Mesendoderm (in vitro differentiated cells): ENCODE results near the gene PSTPIP2.
"Not testable (repeated sequence)": the region's sequence is repeated elsewhere in the genome, so short reads cannot be mapped to it uniquely, and the experiment has no call there.

ENCODE experiments used
- DNase-seq: peaks from one replicate; pipeline ENCODE4 v3.0.0; 2013
- H2AK5ac ChIP-seq: 2 replicates; pipeline ENCODE4 v1.6.1; 2013; ENCODE audit warnings: low read length, inconsistent platforms
- H2BK120ac ChIP-seq: 2 replicates; pipeline ENCODE4 v1.6.1; 2013; ENCODE audit warnings: low read depth, mild to moderate bottlenecking, low read length, moderate library complexity, mixed read lengths
- H2BK15ac ChIP-seq: replicated peaks from 2 replicates; pipeline ENCODE4 v1.6.1; 2013; ENCODE audit warnings: low read depth, mild to moderate bottlenecking, moderate library complexity
- H2BK5ac ChIP-seq: 2 replicates; pipeline ENCODE4 v1.6.1; 2013; ENCODE audit warnings: low read length, inconsistent platforms
- H3K18ac ChIP-seq: 2 replicates; pipeline ENCODE4 v1.6.1; 2013; ENCODE audit warnings: mild to moderate bottlenecking, low read length, mixed read lengths
- H3K23ac ChIP-seq: one replicate; pipeline ENCODE4 v1.6.1; 2013; ENCODE audit warnings: low read length
- H3K27ac ChIP-seq: 2 replicates; pipeline ENCODE4 v1.5.1; 2013; ENCODE audit warnings: low read depth, mild to moderate bottlenecking, inconsistent platforms, low read length, moderate library complexity
- H3K27me3 ChIP-seq: 2 replicates; pipeline ENCODE4 v1.6.1; 2013; ENCODE audit warnings: low read length, control low read depth, mild to moderate bottlenecking, inconsistent platforms; ENCODE audit not compliant: insufficient read depth, poor library complexity
- H3K36me3 ChIP-seq: 2 replicates; pipeline ENCODE4 v1.6.1; 2013; ENCODE audit warnings: low read length, inconsistent platforms; ENCODE audit not compliant: control insufficient read depth, insufficient read depth
- H3K4ac ChIP-seq: one replicate; pipeline ENCODE4 v1.6.1; 2013; ENCODE audit warnings: low read depth, mild to moderate bottlenecking, low read length, moderate library complexity
- H3K4me1 ChIP-seq: 2 replicates; pipeline ENCODE4 v1.6.1; 2013; ENCODE audit warnings: low read depth, low read length, inconsistent platforms; ENCODE audit not compliant: control insufficient read depth
- H3K4me2 ChIP-seq: 2 replicates; pipeline ENCODE4 v1.6.1; 2013; ENCODE audit warnings: low read length
- H3K4me3 ChIP-seq: 2 replicates; pipeline ENCODE4 v1.5.1; 2013; ENCODE audit warnings: mild to moderate bottlenecking, low read length
- H3K56ac ChIP-seq: one replicate; pipeline ENCODE4 v1.6.1; 2013; ENCODE audit warnings: low read length
- H3K79me1 ChIP-seq: 2 replicates; pipeline ENCODE4 v1.6.1; 2013; ENCODE audit warnings: low read length, inconsistent platforms
- H3K79me2 ChIP-seq: 2 replicates; pipeline ENCODE4 v1.6.1; 2013; ENCODE audit warnings: mild to moderate bottlenecking, low read length; ENCODE audit not compliant: control insufficient read depth, insufficient read depth
- H3K9ac ChIP-seq: 2 replicates; pipeline ENCODE4 v1.6.1; 2013; ENCODE audit warnings: low read length, inconsistent platforms
- H4K5ac ChIP-seq: one replicate; pipeline ENCODE4 v1.6.1; 2013; ENCODE audit warnings: low read length
- H4K8ac ChIP-seq: one replicate; pipeline ENCODE4 v1.6.1; 2013; ENCODE audit warnings: low read depth, mild to moderate bottlenecking, control low read depth, low read length, moderate library complexity
- WGBS: extraction: QIAGEN DNeasy Blood & Tissue Kit; methylation state at CpG from one replicate; pipeline ENCODE4 v1.1.7; 2013; ENCODE audit warnings: low lambda C conversion rate, missing lambda C conversion rate; ENCODE audit not compliant: insufficient coverage; ENCODE audit errors: extremely low coverage; 5-methylcytosine and 5-hydroxymethylcytosine counted together

Gene PSTPIP2

GRCh38 chr18:45999536-45999935, 72.5 kb downstream of the PSTPIP2 start:
- WGBS = no CpG with 5 or more reads among the region's 3 CpGs
- H2AK5ac ChIP-seq = no peak overlapping the region
- H4K8ac ChIP-seq = no peak overlapping the region
- no peaks in the 10 kb centered on the region for H3K79me2 ChIP-seq
- H3K18ac ChIP-seq = no peak overlapping the region
- H3K9ac ChIP-seq = no peak overlapping the region
- no peaks in the 10 kb centered on the region for H3K27me3 ChIP-seq
- DNase-seq = no peak
- no peaks in the 10 kb centered on the region for H3K79me1 ChIP-seq
- no peak overlapping the region for H3K23ac ChIP-seq
- no peak overlapping the region for H3K56ac ChIP-seq
- H2BK120ac ChIP-seq = no peak overlapping the region
- no peak overlapping the region for H3K4ac ChIP-seq
- H3K4me3 ChIP-seq = no peak overlapping the region
- H3K4me2 ChIP-seq = no peak overlapping the region
- H4K5ac ChIP-seq = no peak overlapping the region
- H2BK15ac ChIP-seq = no peak overlapping the region
- H2BK5ac ChIP-seq = no peak overlapping the region
- H3K4me1 ChIP-seq = peaks cover 3% of the 10 kb centered on the region
- H3K36me3 ChIP-seq = no peaks in the 10 kb centered on the region
- H3K27ac ChIP-seq = no peak overlapping the region

GRCh38 chr18:45998244-45998643, 73.8 kb downstream of the PSTPIP2 start:
- no CpG with 5 or more reads among the region's 3 CpGs for WGBS
- Histone ChIP-seq H3K27ac (no peak overlapping the region), H3K4me3 (no peak overlapping the region), H4K8ac (no peak overlapping the region), H3K9ac (no peak overlapping the region), H2BK120ac (no peak overlapping the region), H3K23ac (no peak overlapping the region), H2AK5ac (no peak overlapping the region), H3K4me1 (peaks cover 3% of the 10 kb centered on the region), H3K56ac (no peak overlapping the region), H3K4me2 (no peak overlapping the region), H3K27me3 (no peaks in the 10 kb centered on the region), H2BK5ac (no peak overlapping the region), H3K36me3 (no peaks in the 10 kb centered on the region), H2BK15ac (no peak overlapping the region), H3K18ac (no peak overlapping the region), H3K79me2 (no peaks in the 10 kb centered on the region), H4K5ac (no peak overlapping the region), H3K4ac (no peak overlapping the region), H3K79me1 (no peaks in the 10 kb centered on the region)
- DNase-seq = peak; percentile 56

- Histone ChIP-seq H3K18ac (no peak overlapping the region), H4K5ac (no peak overlapping the region), H3K4me2 (no peak overlapping the region), H3K79me2 (no peaks in the 10 kb centered on the region), H3K23ac (no peak overlapping the region), H2AK5ac (no peak overlapping the region), H3K4me1 (peaks cover 3% of the 10 kb centered on the region), H2BK5ac (no peak overlapping the region), H4K8ac (no peak overlapping the region), H3K4ac (no peak overlapping the region), H3K9ac (no peak overlapping the region), H3K4me3 (no peak overlapping the region), H3K27ac (no peak overlapping the region), H3K27me3 (no peaks in the 10 kb centered on the region), H3K56ac (no peak overlapping the region), H3K79me1 (no peaks in the 10 kb centered on the region), H2BK15ac (no peak overlapping the region), H2BK120ac (no peak overlapping the region), H3K36me3 (no peaks in the 10 kb centered on the region)
- no CpG with 5 or more reads among the region's 8 CpGs for WGBS
- DNase-seq = peak; percentile 36
Observed at GRCh38 chr18:45997700-45998151, 74.3 kb downstream of the PSTPIP2 start.

- Histone ChIP-seq H3K4ac (no peak overlapping the region), H2BK5ac (no peak overlapping the region), H2BK120ac (no peak overlapping the region), H3K23ac (no peak overlapping the region), H3K79me2 (no peaks in the 10 kb centered on the region), H3K4me1 (peaks cover 3% of the 10 kb centered on the region), H3K79me1 (no peaks in the 10 kb centered on the region), H3K27me3 (no peaks in the 10 kb centered on the region), H3K36me3 (no peaks in the 10 kb centered on the region), H2BK15ac (no peak overlapping the region), H3K27ac (no peak overlapping the region), H4K8ac (no peak overlapping the region), H3K9ac (no peak overlapping the region), H2AK5ac (no peak overlapping the region), H3K4me3 (no peak overlapping the region), H3K56ac (no peak overlapping the region), H4K5ac (no peak overlapping the region), H3K18ac (no peak overlapping the region), H3K4me2 (no peak overlapping the region)
- WGBS = no CpG with 5 or more reads among the region's 3 CpGs
- DNase-seq = no peak
Observed at GRCh38 chr18:45995461-45995860, 76.6 kb downstream of the PSTPIP2 start.

- Histone ChIP-seq H3K27me3 (no peaks in the 10 kb centered on the region), H3K9ac (no peak overlapping the region), H3K23ac (no peak overlapping the region), H3K4ac (no peak overlapping the region), H3K18ac (no peak overlapping the region), H3K36me3 (no peaks in the 10 kb centered on the region), H2AK5ac (no peak overlapping the region), H3K4me2 (no peak overlapping the region), H2BK5ac (no peak overlapping the region), H3K79me2 (no peaks in the 10 kb centered on the region), H3K56ac (no peak overlapping the region), H3K4me3 (no peak overlapping the region), H2BK15ac (no peak overlapping the region), H3K27ac (no peak overlapping the region), H3K79me1 (no peaks in the 10 kb centered on the region), H2BK120ac (no peak overlapping the region), H4K5ac (no peak overlapping the region), H3K4me1 (peaks cover 3% of the 10 kb centered on the region), H4K8ac (no peak overlapping the region)
- no CpG with 5 or more reads among the region's 4 CpGs for WGBS
- DNase-seq = peak; percentile 22
Observed at GRCh38 chr18:45993438-45993837, 78.6 kb downstream of the PSTPIP2 start.

- not testable (repeated sequence) for H3K79me2 ChIP-seq, H2AK5ac ChIP-seq, H3K36me3 ChIP-seq, H3K56ac ChIP-seq, H3K4me1 ChIP-seq, H3K27ac ChIP-seq, H3K23ac ChIP-seq, H2BK5ac ChIP-seq, H2BK15ac ChIP-seq, H2BK120ac ChIP-seq, H3K9ac ChIP-seq, H4K5ac ChIP-seq, H3K4me3 ChIP-seq, H3K27me3 ChIP-seq, H3K4me2 ChIP-seq, H3K18ac ChIP-seq, H4K8ac ChIP-seq, H3K79me1 ChIP-seq, DNase-seq, H3K4ac ChIP-seq
- no CpG with 5 or more reads among the region's 6 CpGs for WGBS
Observed at GRCh38 chr18:45992527-45992926, 79.5 kb downstream of the PSTPIP2 start.
